Activated naive CD4-positive, alpha-beta T cell treated with anti-CD3 and anti-CD28 coated beads, Interleukin-2, amount 50 U/mL, for 24 hours (primary cell): ENCODE results near the gene CCDC171.
"Not testable (repeated sequence)": the region's sequence is repeated elsewhere in the genome, so short reads cannot be mapped to it uniquely, and the experiment has no call there.

Experiments used
- H3K27ac Mint-ChIP-seq: one replicate; pipeline ENCODE4 v1.8.0; 2021; ENCODE audit warnings: mild to moderate bottlenecking, mixed read lengths
- H3K27me3 Mint-ChIP-seq: one replicate; pipeline ENCODE4 v1.8.0; 2021; ENCODE audit warnings: mixed read lengths
- H3K36me3 Mint-ChIP-seq: one replicate; pipeline ENCODE4 v1.8.0; 2021; ENCODE audit warnings: mixed read lengths
- H3K4me1 Mint-ChIP-seq: one replicate; pipeline ENCODE4 v1.8.0; 2021; ENCODE audit warnings: mixed read lengths
- H3K4me3 Mint-ChIP-seq: one replicate; pipeline ENCODE4 v1.8.0; 2021; ENCODE audit warnings: mild to moderate bottlenecking, mixed read lengths
- H3K9me3 Mint-ChIP-seq: one replicate; pipeline ENCODE4 v1.8.0; 2021; ENCODE audit warnings: mixed read lengths

The CCDC171 gene

DNA sequence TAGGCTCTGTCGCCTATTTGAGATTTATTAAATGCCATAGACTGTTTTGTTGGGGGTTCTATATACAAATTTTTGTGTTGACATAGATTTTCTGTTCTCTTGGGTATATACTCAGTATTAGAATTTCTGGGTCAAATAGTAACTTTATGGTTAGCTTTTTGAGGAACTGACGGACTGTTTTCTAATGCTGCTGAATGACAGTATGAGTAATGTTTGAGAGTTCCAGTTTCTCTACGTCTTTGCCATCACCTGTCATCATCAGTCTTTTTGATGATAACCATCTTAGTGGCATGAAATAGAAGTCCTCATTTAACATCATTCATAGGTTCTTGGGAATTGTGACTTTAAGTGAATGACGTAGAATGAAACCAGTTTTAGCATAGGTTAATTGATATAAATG lies 60.1 kb downstream of the CCDC171 start:
- Mint-ChIP-seq H3K4me3 (no peak overlapping the region), H3K27me3 (no peaks in the 10 kb centered on the region), H3K4me1 (no peaks in the 10 kb centered on the region), H3K27ac (no peak overlapping the region), H3K36me3 (peaks cover 1% of the 10 kb centered on the region), H3K9me3 (no peaks in the 10 kb centered on the region)

DNA sequence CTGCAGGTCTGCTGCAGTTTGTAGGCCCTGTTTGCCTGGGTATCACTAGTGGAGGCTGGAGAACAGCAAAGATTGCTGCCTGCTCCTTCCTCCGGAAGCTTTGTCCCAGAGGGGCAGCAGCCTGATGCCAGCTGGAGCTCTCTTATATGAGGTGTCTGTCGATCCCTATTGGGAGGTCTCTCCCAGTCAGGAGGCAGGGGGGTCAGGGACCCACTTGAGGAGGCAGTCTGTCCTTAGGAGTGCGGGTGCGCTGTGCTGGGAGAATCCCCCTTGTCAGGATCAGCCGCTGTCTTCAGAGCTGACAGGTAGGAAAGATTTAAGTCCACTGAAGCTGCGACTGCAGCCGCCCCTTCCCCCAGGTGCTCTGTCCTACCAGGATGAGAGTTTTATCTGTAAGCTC lies 64.9 kb downstream of the CCDC171 start:
- peaks cover 1% of the 10 kb centered on the region for H3K36me3 Mint-ChIP-seq
- H3K4me1 Mint-ChIP-seq = no peaks in the 10 kb centered on the region
- H3K9me3 Mint-ChIP-seq = no peaks in the 10 kb centered on the region
- no peaks in the 10 kb centered on the region for H3K27me3 Mint-ChIP-seq
- no peak overlapping the region for H3K4me3 Mint-ChIP-seq
- no peak overlapping the region for H3K27ac Mint-ChIP-seq

DNA sequence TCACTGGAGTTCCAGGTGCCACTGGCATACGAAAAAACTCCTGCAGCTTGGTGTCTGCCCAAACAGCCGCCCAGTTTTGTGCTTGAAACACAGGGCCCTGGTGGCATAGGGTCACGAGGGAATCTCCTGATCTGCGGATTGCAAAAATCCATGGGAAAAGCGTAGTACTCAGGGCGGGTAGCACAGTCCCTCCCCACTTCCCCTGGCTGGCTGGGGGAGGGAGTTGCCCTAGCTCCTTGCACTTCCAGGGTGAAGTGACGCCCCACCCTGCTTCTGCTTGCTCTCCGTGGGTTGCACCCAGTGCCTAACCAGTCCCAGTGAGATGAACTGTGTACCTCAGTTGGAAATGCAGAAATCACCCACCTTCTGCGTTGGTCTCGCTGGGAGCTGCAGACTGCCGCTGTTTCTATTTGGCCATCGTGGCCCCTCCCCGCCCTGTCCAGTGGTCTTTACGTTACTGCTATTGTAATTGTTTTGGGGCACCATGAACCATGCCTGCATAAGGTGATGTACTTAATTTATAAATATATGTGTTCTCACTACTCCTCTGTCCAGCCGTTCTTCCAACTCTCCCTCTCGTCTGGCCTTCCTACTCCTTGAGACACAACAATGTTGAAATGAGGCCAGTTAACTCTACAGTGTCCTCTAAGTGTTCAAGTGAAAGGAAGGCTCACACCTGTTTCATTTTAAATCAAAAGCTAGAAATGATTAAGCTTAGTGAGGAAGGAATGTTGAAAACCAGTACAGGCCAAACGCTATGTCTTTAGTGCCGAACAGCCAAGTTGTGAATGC lies 65.9 kb downstream of the CCDC171 start:
- no peaks in the 10 kb centered on the region for H3K27me3 Mint-ChIP-seq
- no peak overlapping the region for H3K27ac Mint-ChIP-seq
- no peak overlapping the region for H3K4me3 Mint-ChIP-seq
- H3K36me3 Mint-ChIP-seq = peaks cover 1% of the 10 kb centered on the region
- no peaks in the 10 kb centered on the region for H3K9me3 Mint-ChIP-seq
- H3K4me1 Mint-ChIP-seq = no peaks in the 10 kb centered on the region

DNA sequence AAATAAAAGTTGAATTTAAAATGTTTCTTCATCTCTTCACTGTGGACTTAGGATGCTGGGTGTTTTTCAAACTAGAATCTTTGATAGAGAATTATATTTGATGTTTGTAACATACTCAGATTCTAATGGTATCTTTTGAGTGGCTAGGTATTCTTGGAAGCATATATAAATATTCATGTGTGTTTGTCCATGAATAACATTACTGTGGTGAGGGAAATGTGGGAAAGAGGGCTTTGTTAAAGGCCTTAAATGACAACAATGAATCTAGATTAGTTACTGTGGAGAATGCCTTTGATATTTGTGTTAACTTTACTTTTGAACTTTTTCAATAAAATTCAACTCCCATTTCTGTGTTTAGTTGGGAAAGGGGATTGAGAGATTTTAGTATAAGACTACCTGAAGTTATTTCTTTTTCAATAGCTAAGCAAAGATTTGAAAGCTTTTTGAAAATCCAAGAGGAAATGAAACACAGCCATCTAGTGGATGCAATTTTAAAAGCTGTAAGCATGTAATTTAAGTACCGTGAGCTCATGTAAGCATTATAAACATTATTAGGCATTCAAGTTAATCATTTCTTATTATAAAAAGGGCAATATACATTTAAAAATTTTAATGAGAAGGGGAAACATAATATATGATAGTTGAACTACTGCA lies 69.6 kb downstream of the CCDC171 start:
- Mint-ChIP-seq H3K36me3 (no peaks in the 10 kb centered on the region), H3K4me3 (no peak overlapping the region), H3K27me3 (no peaks in the 10 kb centered on the region), H3K9me3 (no peaks in the 10 kb centered on the region), H3K4me1 (no peaks in the 10 kb centered on the region), H3K27ac (no peak overlapping the region)

DNA sequence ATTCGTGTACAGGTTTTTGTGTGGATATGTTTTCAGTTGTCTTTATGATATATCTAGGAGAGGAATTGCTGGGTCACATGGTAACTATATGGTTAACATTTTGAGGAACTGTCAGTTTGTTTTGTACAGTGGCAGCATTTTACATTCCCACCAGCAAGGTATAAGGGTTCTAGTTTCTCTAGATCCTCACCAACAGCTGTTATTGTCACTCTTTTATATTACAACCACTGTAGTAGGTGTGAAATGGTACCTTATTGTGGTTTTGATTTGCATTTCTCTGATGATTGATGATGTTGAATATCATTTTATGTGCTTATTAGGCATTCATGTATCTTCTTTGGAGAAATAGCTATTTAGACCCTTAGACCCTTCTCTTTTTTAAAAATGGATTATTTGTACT lies 82.9 kb downstream of the CCDC171 start:
- H3K9me3 Mint-ChIP-seq = no peaks in the 10 kb centered on the region
- no peak overlapping the region for H3K4me3 Mint-ChIP-seq
- H3K27ac Mint-ChIP-seq = no peak overlapping the region
- no peaks in the 10 kb centered on the region for H3K4me1 Mint-ChIP-seq
- H3K27me3 Mint-ChIP-seq = no peaks in the 10 kb centered on the region
- no peaks in the 10 kb centered on the region for H3K36me3 Mint-ChIP-seq

DNA sequence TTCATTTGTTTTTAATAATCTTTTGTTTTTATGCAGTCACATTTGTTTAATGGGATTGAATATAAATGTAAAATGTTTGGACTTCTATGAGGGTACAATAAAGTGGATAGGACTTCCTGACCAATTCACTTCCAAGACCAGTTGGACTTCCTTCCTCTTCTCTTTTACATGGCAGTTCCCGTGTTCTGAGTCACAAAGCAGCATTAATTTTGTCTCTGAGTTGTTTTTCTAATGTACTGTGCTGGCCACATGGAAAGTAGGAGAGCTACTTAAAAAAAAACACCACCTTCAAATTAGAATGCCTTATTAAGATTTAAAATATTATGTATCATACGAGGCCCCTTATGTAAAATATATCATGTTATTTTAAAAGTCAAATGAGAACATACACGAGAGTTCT lies 87.3 kb downstream of the CCDC171 start:
- no peaks in the 10 kb centered on the region for H3K9me3 Mint-ChIP-seq
- H3K27ac Mint-ChIP-seq = no peak overlapping the region
- no peak overlapping the region for H3K4me3 Mint-ChIP-seq

DNA sequence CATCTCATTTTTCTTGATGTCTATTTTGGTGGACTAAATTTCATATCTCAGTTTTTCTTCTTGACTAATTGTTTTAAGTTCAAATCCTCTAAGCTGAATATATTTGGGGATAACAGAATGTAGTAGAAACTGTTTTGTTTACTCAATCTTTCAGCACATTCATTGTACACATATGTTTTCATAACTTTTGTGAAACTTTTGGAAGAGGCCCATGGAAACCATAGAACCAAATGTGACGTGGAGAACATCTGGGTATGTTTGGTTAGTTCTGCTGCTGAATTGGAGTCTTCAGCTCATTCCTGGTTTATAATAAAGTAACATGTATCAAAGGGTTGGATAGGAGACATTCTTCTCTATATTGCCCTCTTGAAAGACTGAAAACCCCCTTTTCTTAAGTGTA lies 88.4 kb downstream of the CCDC171 start:
- no peak overlapping the region for H3K4me3 Mint-ChIP-seq
- peaks cover 3% of the 10 kb centered on the region for H3K27me3 Mint-ChIP-seq
- H3K4me1 Mint-ChIP-seq = no peaks in the 10 kb centered on the region
- H3K27ac Mint-ChIP-seq = no peak overlapping the region
- H3K36me3 Mint-ChIP-seq = no peaks in the 10 kb centered on the region
- peaks cover 5% of the 10 kb centered on the region for H3K9me3 Mint-ChIP-seq

More for the DNA sequence above, 87.3 kb downstream of the CCDC171 start:
- Mint-ChIP-seq H3K4me1 (no peaks in the 10 kb centered on the region), H3K36me3 (no peaks in the 10 kb centered on the region), H3K27me3 (peaks cover 1% of the 10 kb centered on the region)

DNA sequence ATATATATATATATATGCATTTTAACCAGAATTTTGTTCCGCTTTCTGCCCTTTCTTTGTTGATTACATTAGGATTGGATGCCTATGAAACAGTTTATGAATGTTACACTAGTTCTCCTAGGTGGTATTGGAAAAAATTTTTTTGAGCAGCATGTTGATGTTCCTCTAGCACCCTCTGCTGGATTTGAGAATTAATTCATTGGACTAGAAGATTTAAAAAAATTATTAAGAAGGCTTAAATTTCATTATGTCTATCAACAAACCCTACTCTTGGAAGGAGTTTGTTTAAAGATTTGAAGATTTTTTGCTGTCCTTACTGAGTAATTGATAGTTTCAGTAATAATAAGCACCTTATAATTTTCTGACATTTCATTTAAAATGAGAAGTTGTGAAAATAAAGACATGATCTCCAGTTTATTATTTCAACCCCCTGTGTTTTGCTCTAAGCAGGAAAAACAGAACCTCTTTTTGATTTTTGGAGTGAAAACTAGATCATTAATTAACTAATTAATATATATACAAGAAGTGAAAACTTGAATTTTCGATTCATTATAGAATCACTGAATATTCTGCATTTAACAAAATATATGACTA lies 89.6 kb downstream of the CCDC171 start:
- Mint-ChIP-seq H3K4me1 (no peaks in the 10 kb centered on the region), H3K4me3 (no peak overlapping the region), H3K27ac (no peak overlapping the region), H3K27me3 (peaks cover 3% of the 10 kb centered on the region), H3K36me3 (no peaks in the 10 kb centered on the region), H3K9me3 (peaks cover 10% of the 10 kb centered on the region)

DNA sequence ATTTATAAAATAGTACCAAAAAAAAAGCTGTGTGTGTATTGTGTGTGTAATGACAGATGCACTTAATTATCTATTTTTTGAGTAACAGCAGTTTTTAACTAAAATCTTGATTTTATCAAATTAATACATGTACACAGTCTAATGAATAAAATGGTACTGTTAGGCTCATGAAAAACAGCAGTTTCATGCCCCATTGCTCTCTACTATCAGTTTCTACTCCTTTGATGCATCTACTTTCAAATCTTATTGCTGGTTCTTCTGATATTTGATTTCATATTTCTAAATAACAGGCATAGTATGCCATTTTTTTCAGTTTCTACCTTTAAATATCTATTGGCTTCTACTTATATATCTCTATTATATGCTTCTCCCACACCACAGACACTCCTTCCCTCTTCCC lies 117.4 kb downstream of the CCDC171 start:
- H3K36me3 Mint-ChIP-seq = peaks cover 7% of the 10 kb centered on the region
- no peaks in the 10 kb centered on the region for H3K4me1 Mint-ChIP-seq
- no peak overlapping the region for H3K4me3 Mint-ChIP-seq
- no peaks in the 10 kb centered on the region for H3K27me3 Mint-ChIP-seq
- no peak overlapping the region for H3K27ac Mint-ChIP-seq
- no peaks in the 10 kb centered on the region for H3K9me3 Mint-ChIP-seq

DNA sequence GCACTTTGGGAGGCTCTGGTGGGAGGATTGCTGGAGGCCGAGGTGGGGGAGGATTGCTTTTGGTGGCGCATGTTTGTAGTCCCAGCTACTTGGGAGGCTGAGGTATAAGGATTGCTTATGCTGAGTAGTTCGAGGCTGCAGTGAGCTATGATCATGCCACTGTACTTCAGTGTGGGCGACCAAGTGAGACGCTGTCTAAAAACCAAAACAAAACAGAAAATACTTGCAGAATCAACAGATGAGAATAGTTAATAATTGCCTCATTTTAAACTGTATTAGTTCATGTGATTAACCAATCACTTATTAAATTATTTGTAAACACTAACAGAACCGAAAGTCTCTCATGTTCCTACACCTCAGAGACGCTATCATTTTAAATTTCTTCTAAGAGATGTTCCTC lies 118.1 kb downstream of the CCDC171 start:
- no peaks in the 10 kb centered on the region for H3K4me1 Mint-ChIP-seq
- no peaks in the 10 kb centered on the region for H3K27me3 Mint-ChIP-seq
- H3K36me3 Mint-ChIP-seq = peaks cover 7% of the 10 kb centered on the region
- H3K4me3 Mint-ChIP-seq = no peak overlapping the region
- no peaks in the 10 kb centered on the region for H3K9me3 Mint-ChIP-seq
- H3K27ac Mint-ChIP-seq = no peak overlapping the region

DNA sequence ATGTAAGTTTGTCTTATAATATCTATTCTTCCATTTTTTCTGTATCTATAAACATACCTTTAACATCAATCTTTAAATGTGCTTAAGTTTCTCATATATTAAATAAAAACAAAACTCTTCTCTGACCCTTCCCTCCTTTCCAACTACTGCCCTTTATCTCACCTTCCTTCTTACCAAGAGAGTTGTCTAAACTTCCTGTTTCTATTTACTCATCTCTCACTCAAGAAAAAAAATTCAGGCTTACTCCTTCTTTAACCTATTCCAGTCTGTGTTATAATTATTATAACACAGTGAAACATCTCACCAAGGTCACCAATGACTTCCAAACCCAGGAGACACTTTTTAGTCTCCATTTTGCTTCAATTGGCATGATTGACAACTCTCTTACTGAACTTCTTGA lies 140.9 kb downstream of the CCDC171 start:
- no peaks in the 10 kb centered on the region for H3K9me3 Mint-ChIP-seq
- no peak overlapping the region for H3K4me3 Mint-ChIP-seq
- H3K27ac Mint-ChIP-seq = no peak overlapping the region
- no peaks in the 10 kb centered on the region for H3K4me1 Mint-ChIP-seq
- H3K27me3 Mint-ChIP-seq = no peaks in the 10 kb centered on the region
- no peaks in the 10 kb centered on the region for H3K36me3 Mint-ChIP-seq

DNA sequence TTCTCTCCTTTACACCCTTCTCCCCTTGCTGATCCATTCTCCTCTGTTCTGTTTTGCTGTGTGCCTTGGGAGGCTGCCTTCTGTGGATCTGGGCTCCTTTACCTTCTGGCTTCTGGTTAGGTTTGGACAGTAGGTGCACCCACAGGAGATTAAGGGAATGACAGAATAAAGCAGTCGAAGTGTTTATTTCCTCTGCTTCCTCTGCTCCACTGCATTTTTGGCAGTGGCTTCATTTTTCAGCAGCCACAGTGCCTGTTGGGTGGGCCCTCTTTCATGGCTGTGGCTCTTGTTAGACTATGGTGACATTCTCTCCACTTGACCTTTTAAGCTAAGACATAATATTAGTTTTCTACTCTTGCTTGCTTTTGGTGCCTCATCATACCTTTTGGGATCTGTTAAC lies 144.1 kb downstream of the CCDC171 start:
- H3K27me3 Mint-ChIP-seq = no peaks in the 10 kb centered on the region
- H3K36me3 Mint-ChIP-seq = peaks cover 8% of the 10 kb centered on the region
- H3K27ac Mint-ChIP-seq = no peak overlapping the region
- no peaks in the 10 kb centered on the region for H3K4me1 Mint-ChIP-seq
- H3K9me3 Mint-ChIP-seq = peaks cover 6% of the 10 kb centered on the region
- H3K4me3 Mint-ChIP-seq = no peak overlapping the region

DNA sequence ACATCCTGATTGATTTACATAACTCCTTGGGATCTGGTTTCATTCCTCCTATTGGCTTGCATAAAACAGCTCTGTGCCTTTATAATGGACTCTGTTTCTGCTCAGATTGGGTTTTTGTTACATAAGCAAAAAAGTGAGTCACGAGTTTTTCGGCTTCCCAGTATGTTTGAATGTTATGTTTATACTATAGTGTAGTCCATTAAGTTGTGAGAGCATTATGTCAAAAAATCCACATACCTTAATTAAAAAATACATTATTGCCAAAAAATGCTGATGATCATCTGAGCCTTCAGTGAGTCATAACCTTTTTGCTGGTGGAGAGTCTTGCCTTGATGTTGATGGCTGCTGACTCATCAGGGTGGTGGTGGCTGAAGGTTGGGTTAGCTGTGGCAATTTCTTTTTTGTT lies 144.6 kb downstream of the CCDC171 start:
- no peak overlapping the region for H3K4me3 Mint-ChIP-seq

DNA sequence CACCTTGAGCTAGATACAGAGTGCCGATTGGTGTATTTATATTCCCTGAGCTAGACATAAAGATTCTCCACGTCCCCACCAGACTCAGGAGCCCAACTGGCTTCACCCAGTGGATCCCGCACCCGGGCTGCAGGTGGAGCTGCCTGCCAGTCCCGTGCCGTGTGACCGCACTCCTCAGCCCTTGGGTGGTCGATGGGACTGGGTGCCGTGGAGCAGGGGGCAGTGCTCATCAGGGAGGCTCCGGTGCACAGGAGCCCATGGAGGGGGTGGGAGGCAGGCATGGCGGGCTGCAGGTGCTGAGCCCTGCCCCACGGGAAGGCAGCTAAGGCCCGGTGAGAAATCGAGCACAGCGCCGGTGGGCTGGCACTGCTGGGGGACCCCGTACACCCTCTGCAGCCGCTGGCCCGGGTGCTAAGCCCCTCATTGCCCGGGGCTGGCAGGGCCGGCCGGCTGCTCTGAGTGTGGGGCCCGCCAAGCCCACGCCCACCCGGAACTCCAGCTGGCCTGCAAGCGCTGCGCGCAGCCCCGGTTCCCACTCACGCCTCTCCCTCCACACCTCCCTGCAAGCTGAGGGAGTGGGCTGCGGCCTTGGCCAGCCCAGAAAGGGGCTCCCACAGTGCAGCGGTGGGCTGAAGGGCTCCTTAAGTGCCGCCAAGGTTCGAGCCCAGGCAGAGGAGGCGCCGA lies 147.2 kb downstream of the CCDC171 start:
- not testable (repeated sequence) for H3K4me3 Mint-ChIP-seq, H3K9me3 Mint-ChIP-seq, H3K27ac Mint-ChIP-seq, H3K4me1 Mint-ChIP-seq, H3K36me3 Mint-ChIP-seq, H3K27me3 Mint-ChIP-seq

More for the DNA sequence above, 144.6 kb downstream of the CCDC171 start:
- H3K36me3 Mint-ChIP-seq = peaks cover 8% of the 10 kb centered on the region
- peaks cover 6% of the 10 kb centered on the region for H3K9me3 Mint-ChIP-seq
- no peak overlapping the region for H3K27ac Mint-ChIP-seq
- H3K27me3 Mint-ChIP-seq = no peaks in the 10 kb centered on the region
- no peaks in the 10 kb centered on the region for H3K4me1 Mint-ChIP-seq

DNA sequence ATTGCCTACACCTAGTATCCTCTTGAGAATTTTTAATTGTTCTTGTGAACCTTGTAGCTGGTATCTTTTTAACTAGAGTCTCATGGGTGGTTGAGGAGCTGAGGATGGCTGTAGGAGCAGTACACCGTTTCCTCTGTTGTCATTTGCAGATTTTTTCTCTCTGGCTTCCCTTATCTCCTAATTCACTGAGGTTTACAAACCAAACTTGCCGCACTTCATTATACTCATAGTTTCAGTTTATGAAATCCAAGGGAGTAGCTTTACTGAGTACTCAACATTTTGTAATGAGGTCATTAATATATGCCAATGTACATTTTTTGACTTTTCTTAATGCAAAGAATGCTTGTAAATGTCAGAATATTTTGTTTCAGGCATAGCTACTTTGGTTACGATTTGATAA lies 154.2 kb downstream of the CCDC171 start:
- no peak overlapping the region for H3K4me3 Mint-ChIP-seq
- H3K27ac Mint-ChIP-seq = no peak overlapping the region
- H3K27me3 Mint-ChIP-seq = no peaks in the 10 kb centered on the region
- no peaks in the 10 kb centered on the region for H3K9me3 Mint-ChIP-seq
- no peaks in the 10 kb centered on the region for H3K36me3 Mint-ChIP-seq
- H3K4me1 Mint-ChIP-seq = no peaks in the 10 kb centered on the region

DNA sequence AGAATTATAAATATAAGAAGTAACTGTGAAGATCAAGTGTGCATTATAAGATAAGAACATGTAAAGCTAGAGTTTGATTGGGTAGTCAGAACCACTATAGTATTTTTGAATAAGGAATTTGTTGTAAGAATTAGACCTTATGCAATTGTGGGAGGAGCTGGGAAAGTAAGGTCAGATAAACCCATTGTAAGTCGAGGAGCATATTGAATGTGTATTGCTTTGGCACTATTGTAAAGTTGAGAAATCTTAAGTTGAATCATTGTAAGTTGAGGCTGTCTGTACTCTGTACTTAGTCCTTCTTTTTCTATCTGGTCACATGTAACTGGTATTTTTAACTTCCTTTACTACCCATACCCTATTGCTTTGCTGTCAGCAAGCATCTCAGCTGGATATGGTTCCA lies 158.7 kb downstream of the CCDC171 start:
- Mint-ChIP-seq H3K27ac (no peak overlapping the region), H3K4me1 (no peaks in the 10 kb centered on the region), H3K4me3 (no peak overlapping the region), H3K36me3 (no peaks in the 10 kb centered on the region), H3K27me3 (no peaks in the 10 kb centered on the region), H3K9me3 (no peaks in the 10 kb centered on the region)
